Body of pancreas (tissue), 4 donors: ENCODE measurements around the gene PCGF3. TPM values are rescaled to one million over a fixed set of nuclear protein-coding genes. Genes with fewer than 3 reads are reported as not detected.
A peak's percentile ranks its signal among the peaks of the same experiment; 100 is the strongest.

ENCODE experiments used
- ATAC-seq: fragments of 150-250 bp; one replicate; pipeline ENCODE4 v1.9.1; 2016
- DNase-seq, 4 donors: peaks; one replicate each; pipeline ENCODE4 v3.0.0-alpha.2; 2019
- H3K27ac ChIP-seq, 4 donors: fragments of 200-600 bp; sonication (generic); 1 replicate in 3 of 4; 2 replicates in 1 of 4; pipeline versions ENCODE4 v1.5.1 to v1.6.1; 2016 to 2019; ENCODE audit warnings: mild to moderate bottlenecking in 1 of 4, mixed read lengths in 1 of 4, moderate library complexity in 1 of 4
- H3K27me3 ChIP-seq, 2 donors: fragments of 200-600 bp; sonication (generic); one replicate each; pipeline ENCODE4 v1.6.0; 2016; ENCODE audit warnings: mild to moderate bottlenecking in 1 of 2
- H3K36me3 ChIP-seq, 2 donors: fragments of 200-600 bp; sonication (generic); replicated peaks in 1 of 2; 2 replicates each; pipeline ENCODE4 v1.5.1; 2016; ENCODE audit warnings: low read depth in 2 of 2; ENCODE audit not compliant: insufficient read depth in 1 of 2
- H3K4me1 ChIP-seq: fragments of 200-600 bp; sonication (generic); one replicate; pipeline ENCODE4 v1.6.0; 2016
- H3K4me3 ChIP-seq, 2 donors: fragments of 200-600 bp; sonication (generic); 1 replicate in 1 of 2; 2 replicates in 1 of 2; pipeline ENCODE4 v1.5.1; 2016 to 2019
- H3K9me3 ChIP-seq, 3 donors: fragments of 200-600 bp; sonication (generic); 1 replicate in 2 of 3; 2 replicates in 1 of 3; pipeline ENCODE4 v1.5.1; 2016
- CTCF ChIP-seq, 7 experiments: fragments of 450-650 bp in 4 of 7; fragments of 200-600 bp in 3 of 7; sonication (generic) in 3 of 7; IDR thresholded peaks; one replicate each; pipeline ENCODE4 v1.5.1; 2016 to 2019; ENCODE audit warnings: antibody characterized with exemption in 7 of 7
- POLR2A ChIP-seq, 3 donors: fragments of 450-650 bp; IDR thresholded peaks; one replicate each; pipeline ENCODE4 v1.6.1; 2016; ENCODE audit warnings: antibody characterized with exemption in 3 of 3, mild to moderate bottlenecking in 2 of 3
- WGBS, 2 donors: methylation state at CpG; one replicate each; pipeline ENCODE4 v1.1.5; 2017; 5-methylcytosine and 5-hydroxymethylcytosine counted together
- intact Hi-C: fragments of 100-400 bp; cut with DNase I; formaldehyde crosslinking; loops from one replicate; pipeline ENCODE4 v1.15.1; 2023
- total RNA-seq, 2 donors: library from RNA; depleted of rRNA; stranded (reverse); fragments of >200 nt; gene quantifications; one replicate each; pipeline ENCODE4 v1.1.0, GENCODE V29; 2016

Gene PCGF3
- total RNA-seq, 2 donors from 2014 or later, result 16.8 to 31.1 TPM

- Histone ChIP-seq H3K4me1 (peaks cover 24% of the 10 kb centered on the region), H3K9me3 (no peaks in the 10 kb centered on the region), H3K4me3 (no peak overlapping the region), H3K27me3 (peaks cover 0 to 30% of the 10 kb centered on the region in 2 donors), H3K36me3 (no peaks in the 10 kb centered on the region), H3K27ac (peak overlapping the region in 2 of 4 donors; percentile 36 to 43)
- intact Hi-C loops, result no loop called here
- WGBS, 2 donors, result 54 to 72% methylated on average over 10 to 16 of the region's 16 CpGs
- ATAC-seq, result no peak
- TF ChIP-seq CTCF (IDR thresholded peaks at IDR 0.05) (peak in 1 of 7 experiments; percentile 5), POLR2A (IDR thresholded peaks at IDR 0.05) (no peak)
- DNase-seq, result peak in 1 of 4 donors; percentile 24
Observed at GRCh38 chr4:786861-787300, 81.2 kb downstream of the PCGF3 start.

GRCh38 chr4:787561-787981, 81.9 kb downstream of the PCGF3 start:
- intact Hi-C loops, result no loop called here
- Histone ChIP-seq H3K4me1 (peaks cover 24% of the 10 kb centered on the region), H3K4me3 (no peak overlapping the region), H3K9me3 (no peaks in the 10 kb centered on the region), H3K27ac (no peak overlapping the region), H3K36me3 (no peaks in the 10 kb centered on the region), H3K27me3 (peaks cover 0 to 36% of the 10 kb centered on the region in 2 donors)
- 77 to 85% methylated on average over 15 to 16 of the region's 16 CpGs for WGBS, 2 donors
- DNase-seq, result no peak
- TF ChIP-seq CTCF (IDR thresholded peaks at IDR 0.05), result no peak
- TF ChIP-seq POLR2A (IDR thresholded peaks at IDR 0.05), result no peak
- no peak for ATAC-seq

GRCh38 chr4:788006-788635, 82.5 kb downstream of the PCGF3 start:
- Histone ChIP-seq H3K27me3 (peaks cover 0 to 36% of the 10 kb centered on the region in 2 donors), H3K4me1 (peaks cover 23% of the 10 kb centered on the region), H3K27ac (no peak overlapping the region), H3K36me3 (no peaks in the 10 kb centered on the region), H3K9me3 (no peaks in the 10 kb centered on the region), H3K4me3 (no peak overlapping the region)
- ATAC-seq (no peak), DNase-seq (no peak)
- intact Hi-C loops, result no loop called here
- TF ChIP-seq POLR2A (IDR thresholded peaks at IDR 0.05) (no peak), CTCF (IDR thresholded peaks at IDR 0.05) (no peak)
- WGBS, 2 donors, result 87 to 91% methylated on average over 10 to 19 of the region's 19 CpGs

GRCh38 chr4:788636-789297, 83.1 kb downstream of the PCGF3 start:
- intact Hi-C loops, result no loop called here
- Histone ChIP-seq H3K27me3 (peaks cover 0 to 43% of the 10 kb centered on the region in 2 donors), H3K27ac (no peak overlapping the region), H3K9me3 (no peaks in the 10 kb centered on the region), H3K4me3 (no peak overlapping the region), H3K4me1 (peaks cover 23% of the 10 kb centered on the region), H3K36me3 (no peaks in the 10 kb centered on the region)
- no peak for DNase-seq
- WGBS, 2 donors, result 65 to 82% methylated on average over 7 to 17 of the region's 18 CpGs
- ATAC-seq, result no peak
- TF ChIP-seq CTCF (IDR thresholded peaks at IDR 0.05), result no peak
- TF ChIP-seq POLR2A (IDR thresholded peaks at IDR 0.05), result no peak
